GM10266 (cell line): Measurements from ENCODE around the gene SEC11A.

Experiments used
- DNase-seq: peaks from one replicate; pipeline ENCODE4 v3.0.0; 2012; ENCODE audit errors: extremely low spot score
- CTCF ChIP-seq: IDR thresholded peaks from 2 replicates; pipeline ENCODE4 v1.5.1; 2012; ENCODE audit warnings: mild to moderate bottlenecking, low read depth; ENCODE audit not compliant: control insufficient read depth, insufficient read depth; ENCODE audit errors: missing control alignments

Gene SEC11A

GRCh38 chr15:84716036-84716732 is at the start of gene SEC11A:
Gene SEC11A (minus strand): TSS chr15:84716139. CDS start chr15:84716075, 64 bp downstream.
- TF ChIP-seq CTCF: no peak

GRCh38 chr15:84765675-84766074 is 49.7 kb upstream of the SEC11A start:
- DNase-seq: no peak

More at GRCh38 chr15:84716036-84716732, at the start of gene SEC11A:
- DNase-seq: peak; percentile 88

GRCh38 chr15:84764989-84765388 is 49.0 kb upstream of the SEC11A start:
- TF ChIP-seq CTCF: no peak
- no peak for DNase-seq

More at GRCh38 chr15:84765675-84766074, 49.7 kb upstream of the SEC11A start:
- TF ChIP-seq CTCF: no peak

- DNase-seq: no peak
- TF ChIP-seq CTCF: no peak
These were observed 48.6 kb upstream of the SEC11A start for GRCh38 chr15:84764585-84764984.

- no peak for TF ChIP-seq CTCF
- no peak for DNase-seq
These were observed 47.1 kb upstream of the SEC11A start for GRCh38 chr15:84762840-84763572.

GRCh38 chr15:84761607-84762131 is 45.7 kb upstream of the SEC11A start:
- DNase-seq: no peak
- TF ChIP-seq CTCF: no peak

- DNase-seq: no peak
- TF ChIP-seq CTCF: no peak
These were observed 44.3 kb upstream of the SEC11A start for GRCh38 chr15:84760219-84760618.
